GM21515 (cell line): ENCODE measurements around the gene PDF.

Source experiments
- ATAC-seq: cut with Tn5 transposase; IDR thresholded peaks from one replicate; pipeline ENCODE4 v1.9.1; 2021; ENCODE audit not compliant: unreplicated experiment

The PDF gene

DNA sequence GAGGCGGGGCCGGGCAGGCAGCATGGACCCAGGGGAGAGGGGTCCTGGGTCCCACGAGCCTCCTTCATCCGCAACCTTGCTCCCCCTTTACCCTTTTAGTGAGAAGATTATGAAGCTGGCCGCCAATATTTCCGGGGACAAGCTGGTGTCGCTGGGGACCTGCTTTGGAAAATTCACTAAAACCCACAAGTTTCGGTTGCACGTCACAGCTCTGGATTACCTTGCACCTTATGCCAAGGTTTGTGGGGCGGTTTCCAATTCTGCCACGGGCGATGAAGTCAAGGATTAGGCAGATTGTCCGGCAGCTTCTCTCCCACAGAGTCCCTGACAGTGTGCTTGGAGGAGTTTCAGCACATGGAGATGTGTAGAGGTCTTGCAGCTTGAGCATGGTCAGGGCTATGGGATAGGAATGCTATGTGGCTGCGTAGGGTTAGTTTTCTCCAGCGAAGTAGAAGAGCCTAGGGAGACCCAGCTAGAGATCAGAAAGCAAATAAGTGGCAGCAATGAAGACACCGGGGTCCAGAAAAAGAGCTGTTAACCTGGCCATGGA lies 9.8 kb upstream of the PDF start:
- ATAC-seq, result no peak

GRCh38 chr16:69339289-69340094 lies 9.1 kb upstream of the PDF start, which contains the start of the genes COG8 and NIP7:
TSS of gene COG8 (minus strand) at chr16:69339564. CDS start at chr16:69339552, 12 bp downstream.
TSS of gene NIP7 (plus strand) at chr16:69339772. CDS start at chr16:69339830, 58 bp downstream.
- peak; percentile 83 for ATAC-seq

DNA sequence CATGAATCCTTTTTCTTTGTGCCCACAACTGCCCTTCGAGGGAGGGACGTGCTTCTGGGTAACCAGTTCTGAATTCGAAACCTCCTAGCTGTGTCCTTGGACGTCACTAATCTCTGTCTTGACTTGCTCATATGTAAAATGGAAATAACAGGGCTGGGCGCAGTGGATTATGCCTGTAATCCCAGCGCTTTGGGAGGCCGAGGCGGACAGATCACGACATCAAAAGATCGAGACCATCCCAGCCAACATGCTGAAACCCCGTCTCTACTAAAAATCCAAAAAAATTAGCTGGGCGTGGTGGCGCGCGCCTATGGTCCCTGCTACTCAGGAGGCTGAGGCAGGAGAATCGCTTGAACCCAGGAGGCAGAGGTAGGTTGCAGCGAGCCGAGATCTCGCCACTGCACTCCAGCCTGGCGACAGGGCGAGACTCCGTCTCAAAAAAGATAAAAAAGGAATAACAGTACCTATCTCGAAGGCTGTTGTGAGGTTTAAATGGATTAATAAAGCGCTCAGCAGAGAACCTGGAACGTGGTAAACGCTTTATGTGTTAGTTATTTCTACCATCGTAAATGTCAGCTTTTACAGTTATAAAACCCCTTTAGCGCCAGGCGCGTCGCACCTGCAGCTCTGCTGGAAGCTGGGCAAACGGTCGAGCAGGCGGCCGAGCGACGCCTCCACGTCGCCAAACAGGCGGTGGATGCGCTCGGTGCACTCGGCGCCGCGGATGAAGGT lies 8.3 kb upstream of the PDF start:
- no peak for ATAC-seq

- ATAC-seq, result no peak
Observed at GRCh38 chr16:69334696-69335095, 4.3 kb upstream of the PDF start.

GRCh38 chr16:69329369-69330285 lies 761 bp downstream of the PDF start:
- ATAC-seq, result peak; percentile 36

DNA sequence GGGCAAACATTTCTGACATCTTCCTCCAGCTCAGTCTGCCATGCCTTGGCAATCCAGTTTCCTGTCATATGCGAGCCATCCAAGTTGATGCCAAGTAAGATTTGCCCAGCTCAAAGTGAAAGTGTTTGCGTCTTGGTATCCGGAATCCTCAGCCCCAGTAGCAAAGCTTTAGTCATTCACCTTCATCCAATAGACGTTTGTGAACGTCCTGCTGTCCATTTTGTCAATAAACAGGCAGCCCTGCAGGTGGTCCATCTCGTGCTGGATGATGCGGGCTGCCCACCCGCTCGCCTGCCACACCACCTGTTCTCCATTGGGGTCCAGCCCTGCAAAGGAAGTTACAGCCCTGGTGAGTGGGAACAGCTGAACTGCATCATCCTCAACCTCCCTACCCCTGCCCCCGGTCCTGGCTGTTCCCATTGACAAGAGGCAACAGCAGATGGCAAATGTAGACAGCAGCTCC lies 1.5 kb downstream of the PDF start:
- no peak for ATAC-seq

- ATAC-seq, result no peak
Observed at GRCh38 chr16:69327585-69328310, 2.6 kb downstream of the PDF start.

- ATAC-seq, result no peak
Observed at GRCh38 chr16:69326172-69326873, 4.1 kb downstream of the PDF start.

- ATAC-seq, result no peak
Observed at GRCh38 chr16:69325784-69326171, 4.6 kb downstream of the PDF start.

DNA sequence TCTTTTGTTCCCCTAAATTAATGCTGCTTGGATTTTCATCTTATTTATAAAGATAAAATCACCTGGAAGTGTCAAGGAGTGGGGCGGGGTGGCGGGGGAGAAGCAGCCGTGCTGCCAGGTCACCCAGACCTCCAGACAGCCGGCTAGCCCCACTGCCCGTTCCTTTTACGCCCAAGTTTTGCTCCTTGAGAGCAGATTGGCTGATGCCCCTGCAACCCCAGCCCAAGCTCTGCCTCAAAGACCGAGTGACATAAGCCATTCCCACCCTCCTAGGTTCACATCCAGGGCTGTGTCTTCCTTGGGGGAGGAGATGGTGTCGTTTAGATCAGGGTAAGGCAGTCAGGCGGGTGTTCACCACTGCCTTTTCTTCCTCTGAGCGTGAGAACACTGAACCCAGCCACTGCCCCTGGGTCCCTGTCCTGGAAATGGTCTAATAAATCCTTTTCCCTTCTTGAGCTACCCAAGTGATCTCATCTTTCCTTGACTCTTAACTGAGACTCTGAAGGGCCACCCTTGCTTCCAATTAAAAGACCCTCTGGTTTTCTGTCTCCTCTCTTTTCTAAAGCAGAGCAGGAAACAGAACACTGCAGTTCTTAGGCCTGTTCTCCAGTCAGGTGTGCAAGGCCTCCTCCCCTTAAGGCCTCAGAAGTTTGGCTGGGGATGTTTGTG lies 5.7 kb downstream of the PDF start:
- ATAC-seq, result no peak

- ATAC-seq, result no peak
Observed at GRCh38 chr16:69324013-69324531, 6.3 kb downstream of the PDF start.

DNA sequence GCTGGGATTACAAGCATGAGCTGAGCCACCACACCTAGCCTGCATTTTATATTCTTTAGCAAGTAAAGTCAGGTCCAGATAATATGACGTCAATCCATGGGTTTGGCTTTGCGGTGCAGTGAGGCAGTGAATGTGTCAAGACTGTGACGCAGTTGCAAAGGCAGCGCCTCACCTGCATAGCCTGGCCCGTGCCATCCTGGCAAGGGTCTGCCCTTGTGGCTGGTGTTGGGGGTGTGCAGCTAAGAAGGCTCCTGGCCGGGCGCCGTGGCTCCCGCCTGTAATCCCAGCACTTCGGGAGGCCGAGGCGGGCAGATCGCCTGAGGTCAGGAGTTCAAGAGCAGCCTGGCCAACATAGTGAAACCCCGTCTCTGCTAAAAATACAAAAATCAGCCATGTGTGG lies 7.0 kb downstream of the PDF start:
- no peak for ATAC-seq

DNA sequence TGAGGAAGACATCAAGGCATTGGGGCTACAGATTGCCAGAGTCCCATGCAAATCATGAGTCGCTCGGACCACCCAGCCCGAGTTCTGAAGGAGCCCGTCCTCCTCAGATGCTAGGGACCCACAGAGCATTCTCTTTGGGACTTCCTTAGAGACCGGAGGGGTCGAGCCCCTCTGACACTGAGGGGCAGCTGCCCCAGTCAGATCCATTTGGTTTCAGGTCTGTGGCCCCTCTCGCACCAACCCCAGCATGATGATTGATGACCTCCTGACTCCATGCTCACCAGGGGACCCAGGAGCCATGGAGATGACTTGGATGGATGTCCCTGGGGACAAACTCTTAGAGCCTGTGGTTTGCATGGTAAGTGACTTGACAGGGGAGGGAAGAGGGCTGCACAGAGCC lies 8.0 kb downstream of the PDF start:
- no peak for ATAC-seq

DNA sequence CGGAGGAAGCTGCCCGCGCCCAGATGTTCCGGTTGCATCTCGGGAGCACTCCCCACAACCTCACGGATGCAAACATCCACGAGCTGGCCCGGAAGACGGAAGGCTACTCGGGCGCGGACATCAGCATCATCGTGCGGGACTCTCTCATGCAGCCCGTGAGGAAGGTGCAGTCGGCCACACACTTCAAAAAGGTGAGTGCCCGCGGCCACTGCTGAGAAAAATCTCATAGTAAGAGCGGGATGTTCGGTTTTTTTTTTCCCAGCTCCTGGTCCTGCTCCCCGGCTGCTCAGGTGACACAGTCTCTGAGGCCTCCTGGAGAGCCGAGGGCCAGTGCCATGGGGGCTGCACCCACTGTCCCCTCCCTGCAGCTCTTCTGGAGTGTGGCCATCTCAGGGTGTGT lies 9.3 kb downstream of the PDF start:
- no peak for ATAC-seq

DNA sequence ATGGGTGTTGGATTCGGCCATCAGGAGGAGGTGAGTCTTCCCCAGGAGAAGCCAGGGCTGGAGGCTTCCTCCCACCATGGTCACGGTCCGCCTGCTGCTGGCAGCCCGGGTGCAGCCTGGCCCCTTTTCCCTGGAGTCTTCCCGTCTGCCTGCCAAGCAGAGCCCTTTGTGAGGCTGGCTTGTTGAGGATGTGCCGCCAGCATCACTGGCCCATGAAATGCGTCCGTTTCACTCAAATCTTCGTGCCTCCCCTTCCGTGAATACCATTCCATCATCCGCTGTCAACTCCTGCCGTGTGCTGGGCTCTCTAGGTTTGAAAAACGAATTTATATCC lies 9.7 kb downstream of the PDF start:
- ATAC-seq, result no peak

DNA sequence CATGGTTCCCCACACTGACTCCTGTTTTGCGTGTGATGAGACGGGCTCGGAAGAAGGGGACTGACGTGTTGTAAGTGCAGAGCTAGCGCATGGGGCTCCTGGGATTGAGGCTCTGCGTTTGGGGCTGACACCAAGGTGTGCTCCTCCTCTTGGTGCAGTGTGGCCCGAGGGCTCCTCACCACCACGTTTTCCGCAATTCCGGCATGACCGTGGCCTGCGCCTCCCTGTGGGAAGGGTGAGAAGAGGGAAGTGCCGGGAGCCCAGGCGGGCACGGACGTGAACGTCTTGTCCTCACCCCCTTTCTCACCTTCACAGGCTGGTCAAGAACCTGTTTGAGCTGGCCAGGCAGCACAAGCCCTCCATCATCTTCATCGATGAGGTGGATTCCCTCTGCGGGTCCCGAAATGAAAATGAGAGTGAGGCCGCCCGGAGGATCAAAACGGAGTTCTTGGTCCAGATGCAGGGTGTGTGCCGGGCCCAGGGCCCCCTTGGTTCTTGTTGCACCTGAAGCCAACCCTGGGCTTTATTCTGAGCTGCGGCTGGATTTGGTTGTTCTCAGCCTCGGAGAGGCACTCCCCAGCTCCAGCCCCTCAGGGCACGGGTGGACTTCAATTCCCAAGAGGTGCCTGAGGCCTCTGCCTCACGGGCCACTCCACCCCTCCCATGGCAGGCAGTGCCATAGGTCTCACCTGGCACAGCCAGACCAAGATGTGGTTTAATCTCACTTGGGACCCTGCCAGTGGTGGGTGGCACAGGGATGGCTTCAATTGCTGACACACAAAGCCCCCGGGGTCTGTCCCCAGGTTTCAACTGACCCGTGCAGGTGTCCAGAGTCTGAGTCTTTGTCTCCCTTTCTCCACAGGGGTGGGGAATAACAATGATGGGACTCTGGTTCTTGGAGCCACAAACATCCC lies 10.3 kb downstream of the PDF start:
- ATAC-seq, result no peak

DNA sequence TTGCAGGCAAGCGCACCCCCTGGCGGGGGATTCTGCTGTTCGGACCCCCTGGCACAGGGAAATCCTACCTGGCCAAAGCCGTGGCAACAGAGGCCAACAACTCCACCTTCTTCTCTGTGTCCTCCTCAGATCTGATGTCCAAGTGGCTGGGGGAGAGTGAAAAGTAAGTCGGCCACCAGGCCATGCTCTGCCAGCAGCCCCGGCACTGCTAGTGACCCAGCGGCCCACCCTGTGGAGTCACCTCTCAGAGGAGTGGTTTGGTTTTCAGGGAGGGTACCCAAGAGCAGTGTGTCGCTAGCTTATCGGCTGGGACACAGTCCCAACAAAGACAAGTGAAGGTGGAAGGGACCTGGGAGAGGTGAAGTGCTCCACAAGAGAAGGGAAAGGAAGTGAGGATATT lies 11.0 kb downstream of the PDF start:
- no peak for ATAC-seq

DNA sequence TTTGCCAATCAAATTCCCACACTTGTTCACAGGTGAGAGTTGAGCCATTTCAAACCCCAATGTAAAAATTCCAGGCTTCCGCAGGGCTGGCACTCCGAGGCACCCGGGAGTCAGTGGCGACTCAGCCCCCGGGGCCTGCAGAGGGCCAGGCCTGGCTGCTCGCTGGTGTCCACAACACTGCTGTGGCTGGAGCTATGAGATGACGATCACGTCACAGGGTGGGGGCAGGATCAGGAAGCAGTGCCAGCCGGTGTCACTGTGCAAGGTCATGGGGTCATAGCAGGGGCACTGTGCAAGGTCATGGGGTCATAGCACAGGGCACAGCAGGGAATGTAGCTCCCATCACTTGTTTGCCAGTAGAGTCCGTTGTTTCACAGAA lies 11.5 kb downstream of the PDF start:
- ATAC-seq, result no peak
